ENCODE data around the gene GJA3.

GJA3 gene

GRCh38 chr13:20188667-20189553, 28.1 kb upstream of the GJA3 start:
- H3K27me3 ChIP-seq: peaks cover 41% of the 10 kb centered on the region
- no peak overlapping the region for H3K27ac ChIP-seq
- H3K36me3 ChIP-seq: no peaks in the 10 kb centered on the region
- TF ChIP-seq CTCF (IDR thresholded peaks at IDR 0.05): peak; percentile 62
- peaks cover 20 to 43% of the 10 kb centered on the region in 2 experiments for H3K4me1 ChIP-seq (ENCODE audit: control insufficient read depth in 1 of 2, insufficient read depth in 1 of 2, low read depth in 1 of 2, low read length in 1 of 2)
- no peaks in the 10 kb centered on the region for H3K9me3 ChIP-seq
- H3K4me3 ChIP-seq (ENCODE audit: low read depth in 1 of 2, low read length in 1 of 2): no peak overlapping the region

GRCh38 chr13:20186771-20187170, 25.9 kb upstream of the GJA3 start:
- TF ChIP-seq CTCF (IDR thresholded peaks at IDR 0.05): no peak
- H3K27me3 ChIP-seq: peaks cover 20% of the 10 kb centered on the region
- H3K4me3 ChIP-seq (ENCODE audit: low read depth in 1 of 2, low read length in 1 of 2): no peak overlapping the region
- no peak overlapping the region for H3K27ac ChIP-seq
- no peaks in the 10 kb centered on the region for H3K9me3 ChIP-seq
- H3K4me1 ChIP-seq (ENCODE audit: control insufficient read depth in 1 of 2, insufficient read depth in 1 of 2, low read depth in 1 of 2, low read length in 1 of 2): peaks cover 12 to 22% of the 10 kb centered on the region in 2 experiments
- no peaks in the 10 kb centered on the region for H3K36me3 ChIP-seq

- H3K4me1 ChIP-seq (ENCODE audit: control insufficient read depth in 1 of 2, insufficient read depth in 1 of 2, low read depth in 1 of 2, low read length in 1 of 2): peaks cover 12 to 18% of the 10 kb centered on the region in 2 experiments
- no peak overlapping the region for H3K27ac ChIP-seq
- no peak for TF ChIP-seq CTCF (IDR thresholded peaks at IDR 0.05)
- peaks cover 18% of the 10 kb centered on the region for H3K27me3 ChIP-seq
- H3K4me3 ChIP-seq (ENCODE audit: low read depth in 1 of 2, low read length in 1 of 2): no peak overlapping the region
- H3K9me3 ChIP-seq: no peaks in the 10 kb centered on the region
- no peaks in the 10 kb centered on the region for H3K36me3 ChIP-seq
Observed at GRCh38 chr13:20185366-20186056, 24.7 kb upstream of the GJA3 start.

- peak; percentile 66 for TF ChIP-seq CTCF (IDR thresholded peaks at IDR 0.05)
- Histone ChIP-seq H3K27ac (no peak overlapping the region), H3K4me3 (ENCODE audit: low read depth in 1 of 2, low read length in 1 of 2) (no peak overlapping the region), H3K27me3 (peaks cover 43% of the 10 kb centered on the region), H3K4me1 (ENCODE audit: control insufficient read depth in 1 of 2, insufficient read depth in 1 of 2, low read depth in 1 of 2, low read length in 1 of 2) (no peaks in the 10 kb centered on the region), H3K9me3 (no peaks in the 10 kb centered on the region), H3K36me3 (no peaks in the 10 kb centered on the region)
Observed at GRCh38 chr13:20182231-20182846, 21.5 kb upstream of the GJA3 start.

- no peak for TF ChIP-seq CTCF (IDR thresholded peaks at IDR 0.05)
- peaks cover 54% of the 10 kb centered on the region for H3K27me3 ChIP-seq
- no peak overlapping the region for H3K27ac ChIP-seq
- H3K9me3 ChIP-seq: no peaks in the 10 kb centered on the region
- H3K4me3 ChIP-seq (ENCODE audit: low read depth in 1 of 2, low read length in 1 of 2): no peak overlapping the region
- H3K4me1 ChIP-seq (ENCODE audit: control insufficient read depth in 1 of 2, insufficient read depth in 1 of 2, low read depth in 1 of 2, low read length in 1 of 2): no peaks in the 10 kb centered on the region
- H3K36me3 ChIP-seq: no peaks in the 10 kb centered on the region
Observed at GRCh38 chr13:20181188-20181587, 20.3 kb upstream of the GJA3 start.

Data from neutrophil (primary cell).